HG03039 (cell line): Measurements from ENCODE around the gene MARK3.

Experiments used
- ATAC-seq: cut with Tn5 transposase; IDR thresholded peaks from one replicate; pipeline ENCODE4 v1.9.1; 2021; ENCODE audit warnings: mild to moderate bottlenecking, moderate library complexity; ENCODE audit not compliant: unreplicated experiment

MARK3 gene

GRCh38 chr14:103535081-103535890 lies 150.1 kb downstream of the MARK3 start:
- ATAC-seq = no peak

GRCh38 chr14:103535891-103536565 lies 150.8 kb downstream of the MARK3 start:
- no peak for ATAC-seq

GRCh38 chr14:103536693-103537092 lies 151.5 kb downstream of the MARK3 start:
- ATAC-seq = no peak

GRCh38 chr14:103537175-103537990 lies 152.2 kb downstream of the MARK3 start:
- no peak for ATAC-seq

GRCh38 chr14:103538291-103539055 lies 153.3 kb downstream of the MARK3 start:
- ATAC-seq = no peak

- no peak for ATAC-seq
These were observed 154.0 kb downstream of the MARK3 start for GRCh38 chr14:103539056-103539825.

GRCh38 chr14:103540821-103541708 lies 155.8 kb downstream of the MARK3 start:
- no peak for ATAC-seq

- no peak for ATAC-seq
These were observed 156.7 kb downstream of the MARK3 start for GRCh38 chr14:103541709-103542604.

- no peak for ATAC-seq
These were observed 157.4 kb downstream of the MARK3 start for GRCh38 chr14:103542605-103543088.

- no peak for ATAC-seq
These were observed 157.9 kb downstream of the MARK3 start for GRCh38 chr14:103543140-103543539.

GRCh38 chr14:103543721-103544387 lies 158.6 kb downstream of the MARK3 start:
- no peak for ATAC-seq

GRCh38 chr14:103544388-103545218 lies 159.4 kb downstream of the MARK3 start:
- ATAC-seq = no peak

- ATAC-seq = no peak
These were observed 160.2 kb downstream of the MARK3 start for GRCh38 chr14:103545219-103545914.

- ATAC-seq = no peak
These were observed 160.9 kb downstream of the MARK3 start for GRCh38 chr14:103545915-103546651.
